Ovary (tissue), 9 donors: ENCODE data around the gene QRICH1. TPM values are rescaled to one million over a fixed set of nuclear protein-coding genes. Genes with fewer than 3 reads are reported as not detected.

Experiments used
- DNase-seq, 5 donors: peaks; one replicate each; pipeline ENCODE4 v3.0.0-alpha.2; 2019 to 2020
- H3K27ac ChIP-seq, 2 donors: fragments of 200-600 bp; one replicate each; pipeline versions ENCODE4 v1.5.1 to v1.8.0; 2019 to 2022
- H3K27me3 ChIP-seq: fragments of 200-600 bp; one replicate; pipeline ENCODE4 v1.8.0; 2022
- H3K36me3 ChIP-seq: fragments of 200-600 bp; sonication (generic); one replicate; pipeline ENCODE4 v1.5.1; 2019
- H3K4me1 ChIP-seq: one replicate; pipeline ENCODE4 v1.8.1; 2013; ENCODE audit warnings: mild to moderate bottlenecking, moderate library complexity; ENCODE audit not compliant: insufficient read depth
- H3K4me3 ChIP-seq: fragments of 200-600 bp; sonication (generic); one replicate; pipeline ENCODE4 v1.5.1; 2017
- H3K9me3 ChIP-seq, 2 donors: fragments of 200-600 bp in 1 of 2; sonication (generic) in 1 of 2; one replicate each; pipeline versions ENCODE4 v1.5.1 to v1.8.1; 2013 to 2019; ENCODE audit warnings: mild to moderate bottlenecking in 1 of 2, moderate library complexity in 1 of 2
- CTCF ChIP-seq, 3 donors: fragments of 450-650 bp in 2 of 3; fragments of 200-600 bp in 1 of 3; IDR thresholded peaks; one replicate each; pipeline versions ENCODE4 v1.5.1 to v1.8.0; 2016 to 2022; ENCODE audit warnings: antibody characterized with exemption in 3 of 3, mild to moderate bottlenecking in 1 of 3
- EP300 ChIP-seq: sonication (generic); formaldehyde crosslinking; IDR thresholded peaks from one replicate; pipeline ENCODE4 v1.6.1; 2017; ENCODE audit warnings: antibody characterized with exemption
- POLR2A ChIP-seq: fragments of 450-650 bp; IDR thresholded peaks from one replicate; pipeline ENCODE4 v1.6.1; 2017; ENCODE audit warnings: antibody characterized with exemption, mild to moderate bottlenecking, moderate library complexity
- WGBS, 3 donors: extraction: QIAGEN DNeasy Blood & Tissue Kit in 1 of 3; methylation state at CpG; one replicate each; pipeline versions ENCODE4 v1.1.5 to v1.1.7; 2013 to 2017; 5-methylcytosine and 5-hydroxymethylcytosine counted together
- intact Hi-C, 4 donors: fragments of 100-400 bp; cut with DNase I; formaldehyde crosslinking; loops; one replicate each; pipeline versions ENCODE4 v1.11.0 to v1.15.1; 2022 to 2023
- polyA plus RNA-seq, 2 donors: library from polyadenylated mRNA; stranded (reverse); fragments of 200-250 nt in 1 of 2; fragments of 350-450 nt in 1 of 2; fragmentation: Illumina TruSeq in 1 of 2; extraction: RNeasy Lipid Tissue Mini Kit (QIAGEN cat#74804) in 1 of 2; gene quantifications; one replicate each; pipeline ENCODE4 v1.2.3, GENCODE V29; 2013 to 2014
- total RNA-seq, 7 donors: library from RNA; depleted of rRNA in 2 of 7; stranded (reverse); fragments of >200 nt in 2 of 7; fragmentation: NEBNext Ultra II Directional in 3 of 7; extraction: Animal tissue kit (Norgen Biotek cat#: 25700) in 3 of 7; gene quantifications; one replicate each; pipeline versions ENCODE4 v1.1.0 to v1.2.4, GENCODE V29; 2016 to 2023
- donor health status: DM: no; HTN: no; CAD: no; lungs with moderate emphysema.
- donor health status: DM: no; HTN: no; CAD: no.
- donor health status: Bipolar disorder and iron deficiency.
- donor health status: DM: yes; HTN: yes; CAD: no.
- donor health status: DM: no; HTN: no; CAD: no.
- donor health status: DM: yes; HTN: yes; CAD: no.

QRICH1 gene
- total and polyA plus RNA-seq, 9 donors: 46.2 to 104 (median 82.8) TPM

- Histone ChIP-seq H3K36me3 (no peaks in the 10 kb centered on the region), H3K9me3 (no peaks in the 10 kb centered on the region), H3K4me1 (peaks cover 9% of the 10 kb centered on the region), H3K4me3 (no peak overlapping the region), H3K27ac (no peak overlapping the region), H3K27me3 (no peaks in the 10 kb centered on the region)
- peak in 2 of 5 donors; percentile 33 to 36 for DNase-seq
- WGBS, 3 donors: 52 to 66% (median 57%) methylated on average over 5 of the region's 5 CpGs
- TF ChIP-seq POLR2A: no peak
- no peak for TF ChIP-seq CTCF (IDR thresholded peaks at IDR 0.05)
- TF ChIP-seq EP300: no peak
- intact Hi-C loops: loop anchor here in 1 of 4 donors (10.0 kb wide), 1 partner anchor 110 kb away; the partner anchor contains the start of gene ARIH2
These were observed 69.4 kb downstream of the QRICH1 start for GRCh38 chr3:49024449-49024848.

- no peaks in the 10 kb centered on the region for H3K36me3 ChIP-seq
- H3K27me3 ChIP-seq: no peaks in the 10 kb centered on the region
- 78 to 85% (median 79%) methylated on average over 4 of the region's 4 CpGs for WGBS, 3 donors
- no peak overlapping the region for H3K27ac ChIP-seq
- intact Hi-C loops: loop anchor here in 1 of 4 donors (10.0 kb wide), 1 partner anchor 109 kb away; the partner anchor contains the start of gene ARIH2
- TF ChIP-seq POLR2A (no peak), CTCF (IDR thresholded peaks at IDR 0.05) (no peak), EP300 (no peak)
- DNase-seq: no peak
- peaks cover 9% of the 10 kb centered on the region for H3K4me1 ChIP-seq
- H3K4me3 ChIP-seq: no peak overlapping the region
- no peaks in the 10 kb centered on the region for H3K9me3 ChIP-seq
These were observed 70.1 kb downstream of the QRICH1 start for GRCh38 chr3:49023775-49024174.

GRCh38 chr3:49022688-49023171, 71.1 kb downstream of the QRICH1 start:
- peak overlapping the region; percentile 97 to 98 for H3K27ac ChIP-seq
- no peaks in the 10 kb centered on the region for H3K9me3 ChIP-seq
- TF ChIP-seq EP300 (no peak), POLR2A (no peak), CTCF (IDR thresholded peaks at IDR 0.05) (no peak)
- peaks cover 9% of the 10 kb centered on the region for H3K4me1 ChIP-seq
- peak overlapping the region; percentile 94 for H3K4me3 ChIP-seq
- 15 to 21% (median 16%) methylated on average over 12 of the region's 12 CpGs for WGBS, 3 donors
- H3K27me3 ChIP-seq: no peaks in the 10 kb centered on the region
- intact Hi-C loops: loop anchor here in 1 of 4 donors (10.0 kb wide), 1 partner anchor 108 kb away; the partner anchor contains the start of gene ARIH2
- DNase-seq: peak in 4 of 5 donors; percentile 28 to 44 (median 38)
- H3K36me3 ChIP-seq: no peaks in the 10 kb centered on the region

- DNase-seq: peak; percentile 90 to 95 (median 93)
- H3K4me1 ChIP-seq: peaks cover 12% of the 10 kb centered on the region
- intact Hi-C loops: loop anchor here in 1 of 4 donors (10.0 kb wide), 1 partner anchor 107 kb away; the partner anchor contains the start of gene ARIH2
- 0 to 1% (median 0%) methylated on average over 32 to 83 of the region's 83 CpGs for WGBS, 3 donors
- no peaks in the 10 kb centered on the region for H3K36me3 ChIP-seq
- TF ChIP-seq POLR2A (peak; percentile 95), EP300 (no peak), CTCF (IDR thresholded peaks at IDR 0.05) (peak; percentile 99)
- no peaks in the 10 kb centered on the region for H3K27me3 ChIP-seq
- H3K4me3 ChIP-seq: peak within 1 kb of the TSS; percentile 94
- H3K9me3 ChIP-seq: no peaks in the 10 kb centered on the region
- peak within 1 kb of the TSS; percentile 97 to 98 for H3K27ac ChIP-seq
These were observed 71.8 kb downstream of the QRICH1 start, which contains the start of gene NDUFAF3 for GRCh38 chr3:49021813-49022687. TSS of gene NDUFAF3 (plus strand) at chr3:49022121. CDS start at chr3:49022145, 24 bp downstream.
